T-helper 2 cell treated with Interferon-gamma antibody and Interleukin-4, amounts not matched to agents 5 μg/mL and 100 μg/mL, for 36 hours (primary cell): ENCODE data around the gene FAM3C.

Experiments used
- DNase-seq: peaks from one replicate; pipeline ENCODE4 v3.0.0; 2021; ENCODE audit warnings: low spot score
- H3K27ac Mint-ChIP-seq: one replicate; pipeline ENCODE4 v1.8.0; 2021; ENCODE audit warnings: mild to moderate bottlenecking, mixed read lengths
- H3K27me3 Mint-ChIP-seq: one replicate; pipeline ENCODE4 v1.8.0; 2021; ENCODE audit warnings: low read depth, mixed read lengths
- H3K36me3 Mint-ChIP-seq: one replicate; pipeline ENCODE4 v1.8.0; 2021; ENCODE audit warnings: low read depth, mixed read lengths
- H3K4me1 Mint-ChIP-seq: one replicate; pipeline ENCODE4 v1.8.0; 2021; ENCODE audit warnings: low read depth, mixed read lengths
- H3K4me3 Mint-ChIP-seq: one replicate; pipeline ENCODE4 v1.8.0; 2022; ENCODE audit warnings: mild to moderate bottlenecking, moderate library complexity, mixed read lengths
- H3K9me3 Mint-ChIP-seq: one replicate; pipeline ENCODE4 v1.8.0; 2021; ENCODE audit warnings: mixed read lengths

FAM3C gene

GRCh38 chr7:121397822-121398221 lies 1.7 kb upstream of the FAM3C start:
- no peak for DNase-seq
- H3K4me3 Mint-ChIP-seq: no peak overlapping the region
- no peaks in the 10 kb centered on the region for H3K27me3 Mint-ChIP-seq
- peaks cover 4% of the 10 kb centered on the region for H3K36me3 Mint-ChIP-seq
- peaks cover 26% of the 10 kb centered on the region for H3K4me1 Mint-ChIP-seq
- no peak overlapping the region for H3K27ac Mint-ChIP-seq
- H3K9me3 Mint-ChIP-seq: peaks cover under 1% of the 10 kb centered on the region

GRCh38 chr7:121397361-121397760 lies 1.3 kb upstream of the FAM3C start:
- Mint-ChIP-seq H3K36me3 (peaks cover 8% of the 10 kb centered on the region), H3K27ac (peak overlapping the region; percentile 52), H3K4me1 (peaks cover 29% of the 10 kb centered on the region), H3K27me3 (no peaks in the 10 kb centered on the region), H3K4me3 (peak overlapping the region; percentile 55), H3K9me3 (peaks cover 3% of the 10 kb centered on the region)
- DNase-seq: no peak

GRCh38 chr7:121395494-121395960 lies 581 bp downstream of the FAM3C start:
- Mint-ChIP-seq H3K4me1 (peaks cover 39% of the 10 kb centered on the region), H3K27me3 (no peaks in the 10 kb centered on the region), H3K4me3 (peak overlapping the region; percentile 92), H3K9me3 (peaks cover 3% of the 10 kb centered on the region), H3K27ac (peak overlapping the region; percentile 87), H3K36me3 (peaks cover 15% of the 10 kb centered on the region)
- DNase-seq: no peak

- H3K36me3 Mint-ChIP-seq: peaks cover 15% of the 10 kb centered on the region
- peak overlapping the region; percentile 49 for H3K4me3 Mint-ChIP-seq
- peaks cover 41% of the 10 kb centered on the region for H3K4me1 Mint-ChIP-seq
- H3K27me3 Mint-ChIP-seq: no peaks in the 10 kb centered on the region
- H3K9me3 Mint-ChIP-seq: peaks cover 3% of the 10 kb centered on the region
- no peak overlapping the region for H3K27ac Mint-ChIP-seq
- peak; percentile 19 for DNase-seq
Measured at GRCh38 chr7:121394709-121395140, 1.4 kb downstream of the FAM3C start.

- Mint-ChIP-seq H3K4me3 (no peak overlapping the region), H3K9me3 (peaks cover 3% of the 10 kb centered on the region), H3K27ac (no peak overlapping the region), H3K36me3 (peaks cover 15% of the 10 kb centered on the region), H3K4me1 (peaks cover 43% of the 10 kb centered on the region), H3K27me3 (no peaks in the 10 kb centered on the region)
- DNase-seq: no peak
Measured at GRCh38 chr7:121393005-121393366, 3.1 kb downstream of the FAM3C start.

- H3K9me3 Mint-ChIP-seq: peaks cover 3% of the 10 kb centered on the region
- peaks cover 15% of the 10 kb centered on the region for H3K36me3 Mint-ChIP-seq
- no peak overlapping the region for H3K27ac Mint-ChIP-seq
- H3K4me1 Mint-ChIP-seq: peaks cover 43% of the 10 kb centered on the region
- H3K4me3 Mint-ChIP-seq: no peak overlapping the region
- H3K27me3 Mint-ChIP-seq: no peaks in the 10 kb centered on the region
- DNase-seq: no peak
Measured at GRCh38 chr7:121392277-121393004, 3.7 kb downstream of the FAM3C start.

- peaks cover 40% of the 10 kb centered on the region for H3K4me1 Mint-ChIP-seq
- H3K4me3 Mint-ChIP-seq: no peak overlapping the region
Measured at GRCh38 chr7:121391686-121392085, 4.4 kb downstream of the FAM3C start.

GRCh38 chr7:121390617-121391016 lies 5.5 kb downstream of the FAM3C start:
- H3K4me1 Mint-ChIP-seq: peaks cover 46% of the 10 kb centered on the region
- DNase-seq: no peak
- no peaks in the 10 kb centered on the region for H3K27me3 Mint-ChIP-seq
- H3K9me3 Mint-ChIP-seq: peaks cover 3% of the 10 kb centered on the region
- no peak overlapping the region for H3K27ac Mint-ChIP-seq
- peaks cover 17% of the 10 kb centered on the region for H3K36me3 Mint-ChIP-seq
- no peak overlapping the region for H3K4me3 Mint-ChIP-seq

More at GRCh38 chr7:121391686-121392085, 4.4 kb downstream of the FAM3C start:
- H3K9me3 Mint-ChIP-seq: peaks cover 3% of the 10 kb centered on the region
- peaks cover 15% of the 10 kb centered on the region for H3K36me3 Mint-ChIP-seq
- H3K27ac Mint-ChIP-seq: no peak overlapping the region
- DNase-seq: no peak
- no peaks in the 10 kb centered on the region for H3K27me3 Mint-ChIP-seq

- DNase-seq: no peak
- Mint-ChIP-seq H3K4me3 (no peak overlapping the region), H3K27me3 (no peaks in the 10 kb centered on the region), H3K27ac (no peak overlapping the region), H3K4me1 (peaks cover 50% of the 10 kb centered on the region), H3K9me3 (peaks cover 3% of the 10 kb centered on the region), H3K36me3 (peaks cover 17% of the 10 kb centered on the region)
Measured at GRCh38 chr7:121390109-121390508, 6.0 kb downstream of the FAM3C start.

- Mint-ChIP-seq H3K27ac (no peak overlapping the region), H3K36me3 (peaks cover 17% of the 10 kb centered on the region)
Measured at GRCh38 chr7:121388950-121389349, 7.2 kb downstream of the FAM3C start.

GRCh38 chr7:121385800-121386179 lies 10.3 kb downstream of the FAM3C start:
- Mint-ChIP-seq H3K4me1 (peaks cover 48% of the 10 kb centered on the region), H3K27ac (peak overlapping the region; percentile 24), H3K9me3 (no peaks in the 10 kb centered on the region), H3K27me3 (no peaks in the 10 kb centered on the region), H3K36me3 (peaks cover 15% of the 10 kb centered on the region), H3K4me3 (peak overlapping the region; percentile 21)
- no peak for DNase-seq

More at GRCh38 chr7:121388950-121389349, 7.2 kb downstream of the FAM3C start:
- Mint-ChIP-seq H3K27me3 (no peaks in the 10 kb centered on the region), H3K4me1 (peaks cover 54% of the 10 kb centered on the region), H3K4me3 (no peak overlapping the region), H3K9me3 (peaks cover 3% of the 10 kb centered on the region)
- no peak for DNase-seq

GRCh38 chr7:121385056-121385799 lies 10.9 kb downstream of the FAM3C start:
- H3K27me3 Mint-ChIP-seq: no peaks in the 10 kb centered on the region
- peaks cover 18% of the 10 kb centered on the region for H3K36me3 Mint-ChIP-seq
- no peaks in the 10 kb centered on the region for H3K9me3 Mint-ChIP-seq
- peaks cover 48% of the 10 kb centered on the region for H3K4me1 Mint-ChIP-seq
- no peak for DNase-seq
- no peak overlapping the region for H3K27ac Mint-ChIP-seq
- H3K4me3 Mint-ChIP-seq: peak overlapping the region; percentile 21

GRCh38 chr7:121384265-121384664 lies 11.8 kb downstream of the FAM3C start:
- H3K9me3 Mint-ChIP-seq: no peaks in the 10 kb centered on the region
- peaks cover 24% of the 10 kb centered on the region for H3K36me3 Mint-ChIP-seq
- no peak overlapping the region for H3K4me3 Mint-ChIP-seq
- DNase-seq: no peak
- H3K4me1 Mint-ChIP-seq: peaks cover 46% of the 10 kb centered on the region
- H3K27ac Mint-ChIP-seq: no peak overlapping the region
- H3K27me3 Mint-ChIP-seq: no peaks in the 10 kb centered on the region

GRCh38 chr7:121383235-121383910 lies 12.7 kb downstream of the FAM3C start:
- DNase-seq: no peak
- H3K27me3 Mint-ChIP-seq: no peaks in the 10 kb centered on the region
- no peaks in the 10 kb centered on the region for H3K9me3 Mint-ChIP-seq

More at GRCh38 chr7:121383235-121383910, 12.7 kb downstream of the FAM3C start:
- H3K27ac Mint-ChIP-seq: no peak overlapping the region
- H3K36me3 Mint-ChIP-seq: peaks cover 24% of the 10 kb centered on the region
- no peak overlapping the region for H3K4me3 Mint-ChIP-seq
- peaks cover 46% of the 10 kb centered on the region for H3K4me1 Mint-ChIP-seq
